IMR-90 (cell line): Measurements from ENCODE around the gene TMEM63B.

Source experiments
- BHLHE40 ChIP-seq: fragments of 150-350 bp; IDR thresholded peaks from 2 replicates; pipeline ENCODE4 v1.6.1; 2016; ENCODE audit warnings: mild to moderate bottlenecking, low read depth, low read length
- CEBPB ChIP-seq: IDR thresholded peaks from 2 replicates; pipeline ENCODE4 v1.6.1; 2012; ENCODE audit warnings: low read depth, low read length, improper control_type of control experiment
- CHD1 ChIP-seq: IDR thresholded peaks from 2 replicates; pipeline ENCODE4 v1.6.1; 2012; ENCODE audit warnings: low read depth, low read length, improper control_type of control experiment
- CTCF ChIP-seq: conservative IDR thresholded peaks from 2 replicates; pipeline ENCODE4 v1.5.1; 2012; ENCODE audit warnings: mild to moderate bottlenecking, low read depth, low read length, improper control_type of control experiment
- ELK1 ChIP-seq: fragments of 150-350 bp; IDR thresholded peaks from 2 replicates; pipeline ENCODE4 v1.6.1; 2016; ENCODE audit warnings: low read depth, mild to moderate bottlenecking, low read length, moderate library complexity, borderline replicate concordance
- MXI1 ChIP-seq: IDR thresholded peaks from 2 replicates; pipeline ENCODE4 v1.6.1; 2012; ENCODE audit warnings: low read depth, mild to moderate bottlenecking, low read length, moderate library complexity, borderline replicate concordance
- POLR2A ChIP-seq: IDR thresholded peaks from 2 replicates; pipeline ENCODE4 v1.6.1; 2012; ENCODE audit warnings: mild to moderate bottlenecking, low read depth, low read length
- RFX5 ChIP-seq: IDR thresholded peaks from 2 replicates; pipeline ENCODE4 v1.8.0; 2012; ENCODE audit warnings: low read depth, mild to moderate bottlenecking, low read length, moderate library complexity
- USF2 ChIP-seq: fragments of 150-350 bp; IDR thresholded peaks from 2 replicates; pipeline ENCODE4 v1.6.1; 2017; ENCODE audit warnings: mild to moderate bottlenecking, antibody characterized with exemption, low read length, low read depth

DNA sequence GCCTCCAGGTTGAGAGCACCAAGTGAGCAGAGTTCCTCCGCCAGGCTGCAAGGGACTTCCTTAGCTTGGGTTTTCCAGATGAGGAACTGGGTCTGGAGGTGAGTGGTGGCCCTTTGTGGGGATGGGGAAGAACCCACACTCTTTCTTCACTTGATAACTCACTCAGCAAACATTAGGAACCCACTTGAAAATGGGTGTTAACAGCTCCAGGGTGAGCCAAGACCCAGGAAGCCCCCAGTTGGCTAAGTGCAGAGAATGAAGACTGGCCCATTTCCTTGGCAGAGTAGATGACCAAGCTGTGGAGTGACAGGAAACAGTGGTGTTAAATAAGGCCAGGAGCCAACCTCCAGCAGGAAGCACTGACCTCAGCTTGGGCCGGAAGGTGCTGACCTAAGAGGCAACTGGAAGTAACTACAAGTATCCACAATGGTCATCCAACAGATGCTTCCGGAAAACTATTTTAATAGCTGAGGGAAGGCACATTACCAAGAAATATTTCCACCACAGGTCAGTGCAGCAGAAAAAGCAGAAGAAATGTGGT, 22.8 kb upstream of the TMEM63B start:
- no peak for TF ChIP-seq CTCF
- TF ChIP-seq CEBPB = no peak
- no peak for TF ChIP-seq POLR2A
- TF ChIP-seq BHLHE40 = no peak
- no peak for TF ChIP-seq RFX5
- no peak for TF ChIP-seq MXI1
- no peak for TF ChIP-seq ELK1
- no peak for TF ChIP-seq USF2
- no peak for TF ChIP-seq CHD1
